Cardiac fibroblast (primary cell): ENCODE measurements around the gene ORAI3.
A peak's percentile ranks its signal among the peaks of the same experiment; 100 is the strongest.

Source experiments
- DNase-seq, 2 donors: peaks; one replicate each; pipeline versions ENCODE4 v3.0.0 to v3.0.0-alpha.2; 2010; ENCODE audit warnings: low read depth in 2 of 2
- H3K4me3 ChIP-seq, 2 donors: replicated peaks in 1 of 2; 1 replicate in 1 of 2; 2 replicates in 1 of 2; pipeline ENCODE4 v1.5.1; 2011; ENCODE audit warnings: low read depth in 2 of 2, low read length in 2 of 2, mild to moderate bottlenecking in 2 of 2, moderate library complexity in 1 of 2
- CTCF ChIP-seq: IDR thresholded peaks from one replicate; pipeline ENCODE4 v1.5.1; 2011; ENCODE audit warnings: low read depth, mild to moderate bottlenecking, low read length, inconsistent platforms

Gene ORAI3

GRCh38 chr16:30963925-30964511, 15.2 kb downstream of the ORAI3 start:
- H3K4me3 ChIP-seq, result no peak overlapping the region
- TF ChIP-seq CTCF, result no peak

GRCh38 chr16:30964574-30965226, 15.8 kb downstream of the ORAI3 start:
- TF ChIP-seq CTCF, result no peak
- no peak overlapping the region for H3K4me3 ChIP-seq
- DNase-seq, result no peak

More at GRCh38 chr16:30963925-30964511, 15.2 kb downstream of the ORAI3 start:
- no peak for DNase-seq

GRCh38 chr16:30965436-30965835, 16.6 kb downstream of the ORAI3 start:
- no peak for TF ChIP-seq CTCF
- no peak for DNase-seq
- H3K4me3 ChIP-seq, result no peak overlapping the region

- no peak for TF ChIP-seq CTCF
- DNase-seq, result no peak
- no peak overlapping the region for H3K4me3 ChIP-seq
These were observed 17.3 kb downstream of the ORAI3 start for GRCh38 chr16:30966033-30966619.

- no peak for TF ChIP-seq CTCF
- peak in 1 of 2 donors; percentile 27 for DNase-seq
- no peak overlapping the region for H3K4me3 ChIP-seq
These were observed 18.9 kb downstream of the ORAI3 start for GRCh38 chr16:30967795-30968194.

GRCh38 chr16:30969246-30969842, 20.5 kb downstream of the ORAI3 start:
- no peak overlapping the region for H3K4me3 ChIP-seq
- no peak for TF ChIP-seq CTCF
- DNase-seq, result no peak
